ENCODE measurements around the gene RSL1D1.

- TF ChIP-seq CTCF (IDR thresholded peaks at IDR 0.05) = no peak
- TF ChIP-seq POLR2A (IDR thresholded peaks at IDR 0.05) = no peak
Measured at GRCh38 chr16:11792410-11793241, 58.7 kb downstream of the RSL1D1 start.

Data from heart left ventricle (tissue), 13 donors.